ENCODE data around the gene TMEFF2.

- no peak for TF ChIP-seq CTCF (IDR thresholded peaks at IDR 0.05)
- TF ChIP-seq ZFX (IDR thresholded peaks at IDR 0.05; ENCODE audit: borderline replicate concordance): no peak
These were observed 178.5 kb downstream of the TMEFF2 start for GRCh38 chr2:192016265-192016664.

All from 22Rv1 (cell line).